Esophagus squamous epithelium (tissue), 5 donors: ENCODE data around the gene UBE2V1. TPM values are rescaled to one million over a fixed set of nuclear protein-coding genes. Genes with fewer than 3 reads are reported as not detected.

Experiments used
- DNase-seq: peaks from one replicate; lab custom pipeline; 2025; lab: John Stamatoyannopoulos, UW
- H3K27ac ChIP-seq, 4 donors: fragments of 200-600 bp; sonication (generic); one replicate each; pipeline ENCODE4 v1.5.1; 2016 to 2019; ENCODE audit warnings: mild to moderate bottlenecking in 1 of 4
- H3K27me3 ChIP-seq, 4 donors: fragments of 200-600 bp; sonication (generic); 1 replicate in 3 of 4; 2 replicates in 1 of 4; pipeline versions ENCODE4 v1.5.1 to v1.6.0; 2017 to 2021; ENCODE audit warnings: antibody characterized with exemption in 1 of 4
- H3K36me3 ChIP-seq, 3 donors: fragments of 200-600 bp; sonication (generic); one replicate each; pipeline ENCODE4 v1.5.1; 2016 to 2019
- H3K4me1 ChIP-seq, 3 donors: fragments of 200-600 bp; sonication (generic); one replicate each; pipeline ENCODE4 v1.5.1; 2017 to 2019
- H3K4me3 ChIP-seq, 4 donors: fragments of 200-600 bp; sonication (generic); 1 replicate in 3 of 4; 2 replicates in 1 of 4; pipeline ENCODE4 v1.5.1; 2016 to 2019; ENCODE audit warnings: mild to moderate bottlenecking in 2 of 4, moderate library complexity in 1 of 4
- H3K9me3 ChIP-seq, 3 donors: fragments of 200-600 bp; sonication (generic); one replicate each; pipeline ENCODE4 v1.5.1; 2016 to 2019
- CTCF ChIP-seq, 6 experiments: fragments of 450-650 bp in 4 of 6; fragments of 200-600 bp in 2 of 6; sonication (generic) in 2 of 6; IDR thresholded peaks; one replicate each; pipeline ENCODE4 v1.5.1; 2016 to 2019; ENCODE audit warnings: antibody characterized with exemption in 6 of 6, mild to moderate bottlenecking in 4 of 6, moderate library complexity in 4 of 6
- POLR2A ChIP-seq, 4 donors: fragments of 450-650 bp; IDR thresholded peaks; one replicate each; pipeline ENCODE4 v1.6.1; 2017; ENCODE audit warnings: antibody characterized with exemption in 4 of 4, mild to moderate bottlenecking in 4 of 4, moderate library complexity in 3 of 4
- WGBS, 2 donors: methylation state at CpG; one replicate each; pipeline ENCODE4 v1.1.5; 2018; 5-methylcytosine and 5-hydroxymethylcytosine counted together
- intact Hi-C: fragments of 100-400 bp; cut with DNase I; formaldehyde crosslinking; loops from one replicate; pipeline ENCODE4 v1.15.0; 2022
- total RNA-seq, 4 donors: library from RNA; depleted of rRNA; stranded (reverse); fragments of >200 nt; gene quantifications; one replicate each; pipeline ENCODE4 v1.1.0, GENCODE V29; 2016
- donor health status: DM: yes; HTN: yes; CAD: no.

UBE2V1 gene
- total RNA-seq, 4 donors from 2014 or later: 44.4 to 80.7 (median 63.4) TPM

GRCh38 chr20:50070361-50070760 is 42.6 kb downstream of the UBE2V1 start:
- DNase-seq: no peak
- H3K4me1 ChIP-seq: peaks cover 3 to 14% (median 9%) of the 10 kb centered on the region in 3 donors
- 91 to 100% methylated on average over 2 to 7 of the region's 7 CpGs for WGBS, 2 donors
- H3K9me3 ChIP-seq: no peaks in the 10 kb centered on the region
- H3K36me3 ChIP-seq: no peaks in the 10 kb centered on the region
- intact Hi-C loops: loop anchor here (2.0 kb wide), 1 partner anchor 92 kb away; no protein-coding TSS in a partner anchor
- H3K4me3 ChIP-seq: no peak overlapping the region
- TF ChIP-seq POLR2A (IDR thresholded peaks at IDR 0.05) (no peak), CTCF (IDR thresholded peaks at IDR 0.05) (no peak)
- H3K27me3 ChIP-seq: no peaks in the 10 kb centered on the region
- H3K27ac ChIP-seq: no peak overlapping the region

- Histone ChIP-seq H3K9me3 (no peaks in the 10 kb centered on the region), H3K27ac (no peak overlapping the region), H3K36me3 (no peaks in the 10 kb centered on the region), H3K27me3 (no peaks in the 10 kb centered on the region), H3K4me3 (no peak overlapping the region), H3K4me1 (peaks cover 3 to 10% (median 9%) of the 10 kb centered on the region in 3 donors)
- DNase-seq: no peak
- 65 to 94% methylated on average over 3 to 6 of the region's 11 CpGs for WGBS, 2 donors
- no peak for TF ChIP-seq CTCF (IDR thresholded peaks at IDR 0.05)
- TF ChIP-seq POLR2A (IDR thresholded peaks at IDR 0.05): no peak
- intact Hi-C loops: no loop called here
Measured at GRCh38 chr20:50068041-50068651, 44.8 kb downstream of the UBE2V1 start.

GRCh38 chr20:50067461-50067860 is 45.5 kb downstream of the UBE2V1 start:
- H3K9me3 ChIP-seq: no peaks in the 10 kb centered on the region
- H3K36me3 ChIP-seq: no peaks in the 10 kb centered on the region
- no peaks in the 10 kb centered on the region for H3K27me3 ChIP-seq
- DNase-seq: no peak
- peaks cover 3 to 10% (median 9%) of the 10 kb centered on the region in 3 donors for H3K4me1 ChIP-seq
- H3K4me3 ChIP-seq: no peak overlapping the region
- TF ChIP-seq CTCF (IDR thresholded peaks at IDR 0.05) (no peak), POLR2A (IDR thresholded peaks at IDR 0.05) (no peak)
- 91 to 93% methylated on average over 2 of the region's 2 CpGs for WGBS, 2 donors
- no peak overlapping the region for H3K27ac ChIP-seq
- intact Hi-C loops: no loop called here

- H3K36me3 ChIP-seq: no peaks in the 10 kb centered on the region
- intact Hi-C loops: no loop called here
- no peaks in the 10 kb centered on the region for H3K9me3 ChIP-seq
- peaks cover 3 to 10% (median 9%) of the 10 kb centered on the region in 3 donors for H3K4me1 ChIP-seq
- no peak overlapping the region for H3K27ac ChIP-seq
- H3K4me3 ChIP-seq: no peak overlapping the region
- no peak for DNase-seq
- H3K27me3 ChIP-seq: no peaks in the 10 kb centered on the region
- TF ChIP-seq CTCF (IDR thresholded peaks at IDR 0.05) (no peak), POLR2A (IDR thresholded peaks at IDR 0.05) (no peak)
- WGBS, 2 donors: 82 to 100% methylated on average over 3 to 4 of the region's 7 CpGs
Measured at GRCh38 chr20:50067018-50067417, 45.9 kb downstream of the UBE2V1 start.

GRCh38 chr20:50066161-50066834 is 46.7 kb downstream of the UBE2V1 start:
- no peak overlapping the region for H3K4me3 ChIP-seq
- peaks cover 0 to 6% (median 4%) of the 10 kb centered on the region in 3 donors for H3K4me1 ChIP-seq
- H3K27ac ChIP-seq: no peak overlapping the region
- H3K27me3 ChIP-seq: no peaks in the 10 kb centered on the region
- DNase-seq: no peak
- H3K36me3 ChIP-seq: no peaks in the 10 kb centered on the region
- intact Hi-C loops: no loop called here
- no peak for TF ChIP-seq CTCF (IDR thresholded peaks at IDR 0.05)
- no peak for TF ChIP-seq POLR2A (IDR thresholded peaks at IDR 0.05)
- WGBS, 2 donors: 88 to 100% methylated on average over 7 of the region's 10 CpGs
- no peaks in the 10 kb centered on the region for H3K9me3 ChIP-seq
